Measurements from ENCODE around the gene SCIMP.
A peak's percentile ranks its signal among the peaks of the same experiment; 100 is the strongest.

Gene SCIMP

DNA sequence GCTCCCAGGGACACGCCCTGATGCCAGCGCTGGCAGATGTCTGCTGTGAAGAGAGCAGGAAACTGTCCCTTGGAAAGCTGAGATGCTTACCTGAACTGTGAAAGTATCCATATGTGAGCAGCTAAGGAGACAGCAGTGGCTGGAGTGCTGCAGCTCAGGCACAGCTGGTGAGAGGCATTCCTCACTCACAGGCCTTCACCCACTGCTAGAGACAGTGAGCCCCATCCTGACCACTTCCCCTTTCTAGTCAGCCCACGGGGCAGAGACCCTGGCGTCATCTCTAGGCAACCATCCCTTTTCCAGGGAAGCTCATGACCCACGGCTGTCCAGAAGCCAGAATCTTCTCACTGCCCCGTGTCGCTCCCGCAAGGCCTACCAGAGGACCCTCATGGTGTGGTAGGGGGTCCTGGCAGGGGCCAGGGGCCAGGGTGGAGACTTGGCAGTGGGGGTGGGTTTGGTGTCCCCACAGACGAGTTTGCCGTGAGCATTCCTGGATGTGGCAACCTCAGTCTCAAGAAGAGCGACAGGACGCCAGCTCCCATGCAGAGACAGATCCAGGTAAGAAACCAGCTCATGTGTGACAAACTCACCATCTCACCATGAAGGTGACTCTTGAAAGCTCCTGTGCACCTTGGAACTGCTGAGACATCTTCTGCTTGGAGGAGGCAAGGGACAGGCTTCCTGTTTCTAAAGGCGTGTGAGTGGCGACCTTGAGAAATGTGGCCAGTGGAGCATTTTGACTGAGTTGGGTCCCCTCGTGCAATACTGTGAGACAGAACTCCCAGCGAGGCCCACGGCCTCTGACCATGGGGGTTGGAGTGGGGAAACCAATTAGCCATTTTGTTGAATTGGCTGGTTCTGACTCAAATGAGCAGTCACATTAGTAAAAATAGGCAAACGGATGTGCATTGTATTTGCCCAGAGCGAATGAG, at the start of gene SCIMP:
Gene SCIMP (minus strand): TSS at position 216 of the 932 bp plus-strand sequence. CDS start 105 bp downstream, at position 111.
- CTCF ChIA-PET = interaction anchor here (1.0 to 6.2 kb wide), 6 partner anchors 8 to 40 kb away, joined by 3 to 110 read pairs (median 22); partner anchors contain the start of gene ZNF594
- TF ChIP-seq, protein P1, sequence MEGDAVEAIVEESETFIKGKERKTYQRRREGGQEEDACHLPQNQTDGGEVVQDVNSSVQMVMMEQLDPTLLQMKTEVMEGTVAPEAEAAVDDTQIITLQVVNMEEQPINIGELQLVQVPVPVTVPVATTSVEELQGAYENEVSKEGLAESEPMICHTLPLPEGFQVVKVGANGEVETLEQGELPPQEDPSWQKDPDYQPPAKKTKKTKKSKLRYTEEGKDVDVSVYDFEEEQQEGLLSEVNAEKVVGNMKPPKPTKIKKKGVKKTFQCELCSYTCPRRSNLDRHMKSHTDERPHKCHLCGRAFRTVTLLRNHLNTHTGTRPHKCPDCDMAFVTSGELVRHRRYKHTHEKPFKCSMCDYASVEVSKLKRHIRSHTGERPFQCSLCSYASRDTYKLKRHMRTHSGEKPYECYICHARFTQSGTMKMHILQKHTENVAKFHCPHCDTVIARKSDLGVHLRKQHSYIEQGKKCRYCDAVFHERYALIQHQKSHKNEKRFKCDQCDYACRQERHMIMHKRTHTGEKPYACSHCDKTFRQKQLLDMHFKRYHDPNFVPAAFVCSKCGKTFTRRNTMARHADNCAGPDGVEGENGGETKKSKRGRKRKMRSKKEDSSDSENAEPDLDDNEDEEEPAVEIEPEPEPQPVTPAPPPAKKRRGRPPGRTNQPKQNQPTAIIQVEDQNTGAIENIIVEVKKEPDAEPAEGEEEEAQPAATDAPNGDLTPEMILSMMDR (IDR thresholded peaks at IDR 0.05; ENCODE audit: control extremely low read depth, extremely low read depth, low read depth, missing control alignments) = no peak
- DNase-seq (ENCODE audit: extremely low spot score) = peak; percentile 70
- POLR2A ChIA-PET = interaction anchor here (0.5 to 1.9 kb wide), 4 partner anchors 9 to 47 kb away, joined by 3 to 18 read pairs (median 4); partner anchors contain the start of gene ZNF594

DNA sequence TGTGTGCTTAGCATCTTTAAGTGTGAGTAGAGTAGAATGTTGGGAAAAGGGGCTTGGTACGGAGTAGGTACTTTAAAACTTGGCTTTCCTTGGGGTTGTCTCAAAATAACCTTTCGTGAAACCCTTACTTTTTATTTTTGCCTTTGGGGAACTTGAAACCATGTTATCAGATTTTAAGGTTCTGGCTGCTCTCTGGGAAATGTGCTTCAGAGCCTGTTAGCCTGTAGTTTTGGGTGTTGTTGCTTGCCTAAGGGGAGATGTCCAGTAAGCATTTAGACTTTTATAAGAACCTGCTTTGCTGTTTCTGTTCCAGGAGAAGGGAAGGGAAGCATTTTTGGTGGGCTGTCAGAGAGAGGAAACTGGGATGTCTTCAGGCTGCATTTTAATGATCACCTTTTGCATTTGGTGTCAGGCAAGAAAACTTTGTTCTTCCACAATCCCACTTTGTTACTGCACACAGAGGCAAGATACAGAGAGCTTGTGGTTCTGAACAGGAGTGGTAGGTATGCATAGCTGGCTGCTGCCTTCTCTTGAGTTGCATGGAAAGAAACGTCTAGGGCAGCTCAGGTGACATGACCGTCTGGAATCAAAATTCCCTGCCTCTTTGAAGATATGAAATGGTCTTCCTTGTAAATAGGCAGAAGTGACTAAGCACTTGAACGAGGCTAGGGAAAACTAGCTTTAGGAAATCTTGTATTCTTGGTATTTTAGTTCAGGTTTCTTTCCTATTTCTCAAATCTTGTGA, 49.1 kb upstream of the SCIMP start:
- ChIA-PET POLR2A (no interaction called here), CTCF (interaction anchor here (0.8 to 1.5 kb wide), 6 partner anchors 9 to 156 kb away, joined by 3 to 5 read pairs (median 3); no protein-coding TSS in a partner anchor)
- TF ChIP-seq, protein P1 (IDR thresholded peaks at IDR 0.05; ENCODE audit: control extremely low read depth, extremely low read depth, low read depth, missing control alignments) = no peak
- DNase-seq (ENCODE audit: extremely low spot score) = no peak

DNA sequence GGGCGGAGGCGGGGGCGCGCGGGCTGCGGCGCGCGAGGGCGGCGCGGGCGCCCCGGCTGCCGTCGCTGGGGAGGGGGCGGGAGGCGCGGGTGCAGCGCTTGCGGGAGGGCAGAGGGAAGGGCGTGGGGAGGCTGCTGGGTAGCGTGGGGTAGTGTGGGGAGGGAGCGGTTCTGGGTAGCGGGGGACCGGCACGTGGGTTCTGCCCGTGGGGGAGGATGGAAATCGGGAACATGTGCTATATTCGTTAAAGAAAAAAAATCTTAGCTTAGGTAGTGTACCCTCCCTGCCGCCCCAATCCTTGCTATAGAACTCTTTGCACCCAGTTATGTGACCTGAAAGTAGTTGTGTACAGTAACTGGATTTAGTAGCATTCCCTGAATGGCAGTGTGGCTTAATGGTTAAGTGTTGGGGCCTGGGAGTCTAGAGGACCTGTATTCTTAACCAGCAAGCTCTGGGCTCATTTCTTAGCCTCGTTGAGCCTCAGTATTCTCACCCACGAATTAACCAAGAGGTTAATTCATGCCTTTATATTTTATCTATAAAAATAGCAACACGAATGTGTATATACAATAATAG, 48.1 kb upstream of the SCIMP start:
- ChIA-PET POLR2A (no interaction called here), CTCF (interaction anchor here (1.3 kb wide), 1 partner anchor 13 kb away, joined by 3 read pairs; no protein-coding TSS in a partner anchor)
- DNase-seq (ENCODE audit: extremely low spot score) = no peak
- TF ChIP-seq, protein P1 (IDR thresholded peaks at IDR 0.05; ENCODE audit: control extremely low read depth, extremely low read depth, low read depth, missing control alignments) = no peak

DNA sequence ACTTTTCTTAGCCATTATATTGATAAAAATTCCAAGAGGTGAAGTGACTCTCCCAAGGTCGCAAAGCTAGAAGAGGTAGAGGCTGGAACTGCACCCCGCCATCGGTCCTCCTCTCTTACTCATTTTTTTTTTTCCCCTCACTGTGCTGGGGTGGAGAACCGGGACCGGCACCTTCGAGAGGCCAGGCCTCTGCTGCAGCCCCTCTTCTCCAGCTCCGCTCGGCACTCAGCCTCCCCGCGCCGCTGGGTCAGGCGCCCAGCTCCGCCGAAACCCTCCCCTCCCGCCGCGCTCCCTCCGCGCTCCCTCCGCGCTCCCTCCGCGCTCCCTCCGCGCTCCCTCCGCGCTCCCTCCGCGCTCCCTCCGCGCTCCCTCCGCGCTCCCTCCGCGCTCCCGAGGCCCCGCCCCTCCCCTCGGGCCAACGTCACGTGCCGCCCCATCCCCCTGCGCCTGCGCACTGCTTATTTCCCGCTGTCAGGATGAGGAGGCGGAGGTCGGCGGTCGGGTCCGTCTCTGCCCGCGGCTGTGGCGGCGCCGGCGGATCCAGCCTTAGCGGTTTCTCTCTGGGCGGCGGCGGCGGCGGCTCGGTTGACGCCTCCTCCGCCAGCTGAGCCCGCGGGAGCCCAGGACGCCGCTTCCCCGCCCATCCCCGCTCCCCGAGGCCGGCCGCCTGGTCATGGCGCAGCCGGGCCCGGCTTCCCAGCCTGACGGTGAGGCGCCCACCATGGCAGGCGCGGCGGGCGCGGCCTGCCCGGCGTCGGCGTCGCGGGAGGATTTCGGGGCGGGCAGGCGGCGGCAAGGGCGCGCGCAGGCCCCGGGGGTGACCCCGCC, 47.4 kb upstream of the SCIMP start, which contains the start of gene RABEP1:
Gene RABEP1 (plus strand): TSS at position 471 of the 828 bp plus-strand sequence. CDS start 203 bp downstream, at position 674.
- TF ChIP-seq, protein P1 (IDR thresholded peaks at IDR 0.05; ENCODE audit: control extremely low read depth, extremely low read depth, low read depth, missing control alignments) = no peak
- peak; percentile 96 for DNase-seq (ENCODE audit: extremely low spot score)
- ChIA-PET CTCF (interaction anchor here (0.9 to 2.3 kb wide), 7 partner anchors 9 to 383 kb away, joined by 3 to 7 read pairs (median 3); partner anchors contain the start of gene C17orf107), POLR2A (interaction anchor here (0.6 to 1.3 kb wide), 3 partner anchors 16 to 48 kb away, joined by 3 read pairs; no protein-coding TSS in a partner anchor)

DNA sequence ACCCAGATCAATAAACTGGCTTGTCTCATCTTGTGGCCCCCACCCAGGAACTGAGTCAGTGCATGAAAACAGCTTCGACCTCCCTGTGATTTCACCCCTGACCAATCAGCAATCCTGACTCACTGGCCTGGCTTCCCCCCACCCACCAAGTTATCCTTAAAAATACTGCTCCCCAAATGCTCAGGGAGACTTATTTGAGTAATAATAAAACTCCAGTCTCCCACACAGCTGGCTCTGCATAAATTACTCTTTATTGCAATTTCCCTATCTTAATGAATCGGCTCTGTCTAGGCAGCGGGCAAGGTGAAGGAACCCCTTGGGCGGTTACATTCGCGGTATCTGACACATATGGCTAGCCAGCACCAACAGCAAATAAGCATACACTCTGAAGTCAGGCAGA, 37.7 kb upstream of the SCIMP start:
- CTCF ChIA-PET = interaction anchor here (1.8 kb wide), 1 partner anchor 18 kb away, joined by 5 read pairs; no protein-coding TSS in a partner anchor
- TF ChIP-seq, protein P1 (IDR thresholded peaks at IDR 0.05; ENCODE audit: control extremely low read depth, extremely low read depth, low read depth, missing control alignments) = no peak
- POLR2A ChIA-PET = no interaction called here
- DNase-seq (ENCODE audit: extremely low spot score) = no peak
